ENCODE measurements around the gene PDCD1. TPM values are rescaled to one million over a fixed set of nuclear protein-coding genes. Genes with fewer than 3 reads are reported as not detected.

PDCD1 gene
- total and polyA plus RNA-seq, 2 of the 8 experiments (the other 6 are each of a cell fraction or from before 2014, with no cell fraction given): 0.48 to 1.1 TPM

DNA sequence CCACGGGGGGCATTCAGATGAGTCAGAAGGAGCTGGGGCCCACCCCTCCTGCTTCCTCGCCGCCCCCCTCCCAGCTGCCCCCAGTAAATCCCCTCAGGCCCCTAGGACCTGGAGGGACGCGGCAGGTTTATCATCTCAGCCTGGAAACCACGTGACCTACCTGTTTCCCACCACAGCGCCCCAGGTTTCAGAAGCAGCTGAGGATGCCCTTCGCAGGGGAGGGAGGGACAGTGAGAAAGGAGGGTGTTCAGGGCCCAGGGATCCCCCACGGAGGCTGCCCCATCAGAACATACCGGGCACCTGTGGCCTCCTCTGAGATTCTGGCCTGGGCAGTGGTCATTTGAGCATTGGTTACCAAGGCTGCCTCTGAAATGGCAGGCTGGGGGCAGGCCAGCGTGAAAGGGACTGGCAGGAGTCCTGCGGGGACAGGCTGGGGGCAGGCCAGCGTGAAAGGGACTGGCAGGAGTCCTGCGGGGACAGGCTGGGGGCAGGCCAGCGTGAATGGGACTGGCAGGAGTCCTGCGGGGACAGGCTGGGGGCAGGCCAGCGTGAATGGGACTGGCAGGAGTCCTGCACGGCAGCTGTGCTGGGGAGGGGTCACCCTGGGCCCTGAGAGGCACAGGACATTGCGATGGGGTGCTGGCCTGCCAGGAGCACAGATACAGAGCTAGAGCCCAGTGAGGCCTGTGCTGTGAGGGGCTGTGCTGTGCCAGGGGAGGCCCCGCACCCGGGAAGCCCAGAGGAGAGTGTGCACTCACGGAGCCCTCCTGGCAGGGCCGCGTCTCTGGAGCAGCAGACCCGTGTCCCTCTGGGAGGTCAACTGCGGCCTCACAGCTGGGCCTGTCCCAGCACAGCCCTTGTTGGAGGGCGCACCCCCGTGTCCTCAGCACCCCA lies 48.1 kb downstream of the PDCD1 start:
- no peak overlapping the region for H3K18ac ChIP-seq (ENCODE audit: extremely low read depth, low read length)
- WGBS, 2 experiments (ENCODE audit: extremely low coverage in 1 of 2, insufficient coverage in 1 of 2, insufficient read length in 1 of 2, insufficient replicate concordance in 2 of 2, low coverage in 1 of 2, low lambda C conversion rate in 2 of 2, missing lambda C conversion rate in 1 of 2): 82% methylated on average over 24 of the region's 28 CpGs; no CpG with 5 or more reads in 1 of the 2 experiments
- no peak overlapping the region for H4K91ac ChIP-seq (replicated peaks; ENCODE audit: insufficient read length, low read length)
- H3K79me1 ChIP-seq (ENCODE audit: low read depth, low read length): no peaks in the 10 kb centered on the region
- POLR2A ChIA-PET (ENCODE audit: partially characterized antibody): interaction anchor here (3.0 kb wide), 1 partner anchor 108 kb away, joined by 11 read pairs; the partner anchor contains the start of gene ING5
- no peak overlapping the region for H3K4ac ChIP-seq (replicated peaks; ENCODE audit: insufficient read length, low read depth, low read length)
- no peak overlapping the region for H4K8ac ChIP-seq (ENCODE audit: extremely low read depth, insufficient read depth, low read length)
- H3K27me3 ChIP-seq (replicated peaks in 1 of 4; ENCODE audit: control insufficient read depth in 3 of 4, extremely low read depth in 1 of 4, insufficient read depth in 3 of 4, low read length in 3 of 4): no peaks in the 10 kb centered on the region; a peak in 3 of 7 replicates
- peak in 1 of 2 experiments; percentile 47 for DNase-seq (ENCODE audit: low read depth in 1 of 2, low spot score in 2 of 2)
- H3K23ac ChIP-seq (ENCODE audit: insufficient read length): no peak overlapping the region
- FAIRE-seq: no peak
- H3K4me3 ChIP-seq (ENCODE audit: extremely low read depth in 1 of 4, insufficient read depth in 2 of 4, low read depth in 3 of 4, low read length in 4 of 4): no peak overlapping the region
- peaks cover 0 to 9% (median 4%) of the 10 kb centered on the region in 4 experiments; a peak in 5 of 7 replicates for H3K4me1 ChIP-seq (replicated peaks in 1 of 4; ENCODE audit: control insufficient read depth in 3 of 4, insufficient read depth in 4 of 4, low read length in 3 of 4)
- TF ChIP-seq NRF1 (IDR thresholded peaks at IDR 0.05; ENCODE audit: low read depth, low read length): no peak
- TF ChIP-seq SIX5 (IDR thresholded peaks at IDR 0.05; ENCODE audit: low read depth, low read length): no peak
- no peak for TF ChIP-seq TCF12 (IDR thresholded peaks at IDR 0.05; ENCODE audit: low read depth, low read length)
- no peak for TF ChIP-seq JUND (IDR thresholded peaks at IDR 0.05; ENCODE audit: low read length)
- no peak for TF ChIP-seq SUZ12 (IDR thresholded peaks at IDR 0.05; ENCODE audit: low read length)
- H2AFZ ChIP-seq (ENCODE audit: low read length): no peak overlapping the region
- no peaks in the 10 kb centered on the region for H3K79me2 ChIP-seq (ENCODE audit: control insufficient read depth in 1 of 2, insufficient read depth in 2 of 2, low read length in 2 of 2)
- H2BK15ac ChIP-seq (ENCODE audit: low read length): no peak overlapping the region; the same call in 1 of the 2 replicates
- no peaks in the 10 kb centered on the region for H3K36me3 ChIP-seq (ENCODE audit: control insufficient read depth in 2 of 4, insufficient read depth in 4 of 4, low read length in 3 of 4)
- no peaks in the 10 kb centered on the region for H4K20me1 ChIP-seq (replicated peaks in 1 of 2; ENCODE audit: control insufficient read depth in 1 of 2, insufficient read depth in 2 of 2, low read length in 2 of 2)
- H3K14ac ChIP-seq (ENCODE audit: insufficient read length): no peak overlapping the region
- H4K5ac ChIP-seq (ENCODE audit: insufficient read length, low read depth, low read length): no peak overlapping the region
- no peak overlapping the region for H3K4me2 ChIP-seq (ENCODE audit: insufficient read depth in 1 of 2, low read depth in 2 of 2, low read length in 2 of 2)
- H3K9ac ChIP-seq (replicated peaks in 1 of 4; ENCODE audit: extremely low read depth in 1 of 4, low read depth in 3 of 4, low read length in 3 of 4): no peak overlapping the region
- H2BK12ac ChIP-seq (ENCODE audit: low read depth, low read length): no peak overlapping the region
- no peak overlapping the region; the same call in 1 of the 2 replicates for H3K27ac ChIP-seq (ENCODE audit: low read depth, low read length)
- H2AK5ac ChIP-seq (ENCODE audit: low read depth, low read length): no peak overlapping the region
- H3K9me3 ChIP-seq (ENCODE audit: insufficient read depth in 2 of 2, low read depth in 1 of 2, low read length in 1 of 2): no peaks in the 10 kb centered on the region
- H2BK20ac ChIP-seq (ENCODE audit: low read length): no peak overlapping the region
- no peaks in the 10 kb centered on the region for H3K23me2 ChIP-seq (ENCODE audit: low read depth, low read length)
- no peak overlapping the region for H2BK5ac ChIP-seq (ENCODE audit: low read depth, low read length)
- H2BK120ac ChIP-seq (replicated peaks; ENCODE audit: low read depth, low read length): no peak overlapping the region
- H3K56ac ChIP-seq (replicated peaks; ENCODE audit: insufficient read length, low read depth, low read length): no peak overlapping the region
- CTCF ChIA-PET (ENCODE audit: partially characterized antibody): interaction anchor here (1.2 to 1.6 kb wide), 2 partner anchors 68 to 90 kb away, joined by 3 read pairs; a partner anchor contains a TSS

All from H1 (cell line).